ENCODE data around the gene CTCF.

Gene CTCF

GRCh38 chr16:67653789-67654402 is 91.6 kb downstream of the CTCF start:
- H3K27me3 Mint-ChIP-seq = no peaks in the 10 kb centered on the region
- H3K4me1 Mint-ChIP-seq (ENCODE audit: low read depth) = peaks cover 21% of the 10 kb centered on the region
- H3K27ac Mint-ChIP-seq = peak overlapping the region; percentile 73
- H3K4me3 Mint-ChIP-seq = no peak overlapping the region
- H3K9me3 Mint-ChIP-seq = no peaks in the 10 kb centered on the region
- no peak for DNase-seq
- H3K36me3 Mint-ChIP-seq (ENCODE audit: low read depth) = peaks cover 87% of the 10 kb centered on the region

DNA sequence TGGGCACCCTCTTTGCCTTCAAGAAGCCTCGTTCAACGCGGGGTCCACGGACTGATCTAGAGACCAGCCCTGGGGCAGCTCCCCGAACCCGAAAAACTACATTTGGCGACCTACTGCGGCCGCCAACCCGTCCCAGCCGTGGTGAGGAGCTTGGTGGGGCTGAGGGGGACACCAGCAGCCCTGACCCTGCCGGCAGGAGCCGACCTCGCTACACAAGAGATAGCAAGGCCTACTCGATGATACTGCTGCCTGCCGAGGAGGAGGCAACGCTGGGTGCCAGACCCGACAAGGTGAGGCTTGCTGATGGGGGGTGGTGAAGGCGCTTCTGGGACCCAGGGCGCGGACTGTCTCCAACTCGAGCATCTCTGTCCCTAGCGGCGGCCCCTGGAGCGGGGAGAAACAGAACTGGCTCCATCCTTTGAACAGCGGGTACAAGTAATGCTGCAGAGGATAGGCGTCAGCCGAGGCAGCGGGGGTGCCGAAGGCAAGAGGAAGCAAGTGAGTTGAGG is 92.1 kb downstream of the CTCF start:
- peaks cover 87% of the 10 kb centered on the region for H3K36me3 Mint-ChIP-seq (ENCODE audit: low read depth)
- H3K4me3 Mint-ChIP-seq = no peak overlapping the region

DNA sequence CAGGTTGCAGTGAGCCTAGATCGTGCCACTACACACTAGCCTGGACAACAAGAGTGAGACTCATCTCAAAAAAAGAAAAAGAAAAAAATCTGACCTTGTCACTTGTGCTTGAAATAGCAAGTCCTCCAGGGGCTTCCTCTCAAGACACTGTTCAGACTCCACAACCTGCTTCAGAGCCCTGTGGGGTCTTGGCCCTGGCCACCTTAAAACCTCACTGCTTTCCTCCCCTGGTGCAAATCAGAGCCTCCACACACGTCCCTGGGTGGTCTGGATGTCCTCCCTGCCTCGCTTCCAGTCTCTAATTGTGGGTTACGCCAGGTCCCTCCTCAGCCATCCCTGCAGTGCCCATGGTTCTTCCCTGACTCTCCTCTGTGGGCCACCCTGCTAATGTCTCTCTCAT is 93.0 kb downstream of the CTCF start:
- Mint-ChIP-seq H3K4me3 (no peak overlapping the region), H3K27ac (peak overlapping the region; percentile 85), H3K36me3 (ENCODE audit: low read depth) (peaks cover 84% of the 10 kb centered on the region), H3K9me3 (no peaks in the 10 kb centered on the region), H3K4me1 (ENCODE audit: low read depth) (peaks cover 20% of the 10 kb centered on the region), H3K27me3 (no peaks in the 10 kb centered on the region)
- no peak for DNase-seq

More for the DNA sequence above, 92.1 kb downstream of the CTCF start:
- peaks cover 25% of the 10 kb centered on the region for H3K4me1 Mint-ChIP-seq (ENCODE audit: low read depth)
- no peaks in the 10 kb centered on the region for H3K9me3 Mint-ChIP-seq
- no peaks in the 10 kb centered on the region for H3K27me3 Mint-ChIP-seq
- H3K27ac Mint-ChIP-seq = peak overlapping the region; percentile 57
- no peak for DNase-seq

DNA sequence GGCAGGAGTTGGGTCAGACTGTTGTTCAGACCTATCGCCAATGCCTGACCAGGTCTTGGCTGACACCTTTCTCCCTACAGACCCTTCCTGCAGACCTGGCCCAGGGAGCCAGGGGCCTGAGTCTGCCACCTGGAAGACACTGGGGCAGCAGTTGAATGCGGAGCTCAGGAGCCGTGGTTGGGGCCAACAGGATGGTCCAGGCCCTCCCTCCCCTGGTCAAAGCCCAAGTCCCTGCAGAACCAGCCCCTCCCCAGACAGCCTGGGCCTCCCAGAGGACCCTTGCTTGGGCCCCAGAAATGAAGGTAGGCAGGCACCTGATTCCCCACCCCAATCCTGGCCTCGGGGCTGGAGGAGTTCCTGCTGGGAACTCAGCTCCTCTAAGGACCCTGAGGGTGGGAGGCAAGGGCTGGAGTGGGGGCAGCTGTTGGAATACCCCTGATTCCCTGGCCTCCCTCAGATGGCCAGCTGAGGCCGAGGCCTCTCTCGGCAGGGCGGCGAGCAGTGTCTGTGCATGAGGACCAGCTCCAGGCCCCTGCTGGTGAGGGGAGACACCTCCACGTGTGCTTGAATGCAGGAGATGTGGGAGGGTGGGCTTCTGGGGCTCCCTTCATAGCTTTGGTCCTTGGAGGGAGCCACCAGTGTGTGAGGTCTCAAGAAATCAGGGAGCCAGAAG is 94.2 kb downstream of the CTCF start:
- H3K4me1 Mint-ChIP-seq (ENCODE audit: low read depth) = peaks cover 24% of the 10 kb centered on the region
- H3K27ac Mint-ChIP-seq = peak overlapping the region; percentile 85
- no peaks in the 10 kb centered on the region for H3K9me3 Mint-ChIP-seq
- H3K36me3 Mint-ChIP-seq (ENCODE audit: low read depth) = peaks cover 80% of the 10 kb centered on the region
- DNase-seq = no peak
- no peak overlapping the region for H3K4me3 Mint-ChIP-seq
- H3K27me3 Mint-ChIP-seq = no peaks in the 10 kb centered on the region

DNA sequence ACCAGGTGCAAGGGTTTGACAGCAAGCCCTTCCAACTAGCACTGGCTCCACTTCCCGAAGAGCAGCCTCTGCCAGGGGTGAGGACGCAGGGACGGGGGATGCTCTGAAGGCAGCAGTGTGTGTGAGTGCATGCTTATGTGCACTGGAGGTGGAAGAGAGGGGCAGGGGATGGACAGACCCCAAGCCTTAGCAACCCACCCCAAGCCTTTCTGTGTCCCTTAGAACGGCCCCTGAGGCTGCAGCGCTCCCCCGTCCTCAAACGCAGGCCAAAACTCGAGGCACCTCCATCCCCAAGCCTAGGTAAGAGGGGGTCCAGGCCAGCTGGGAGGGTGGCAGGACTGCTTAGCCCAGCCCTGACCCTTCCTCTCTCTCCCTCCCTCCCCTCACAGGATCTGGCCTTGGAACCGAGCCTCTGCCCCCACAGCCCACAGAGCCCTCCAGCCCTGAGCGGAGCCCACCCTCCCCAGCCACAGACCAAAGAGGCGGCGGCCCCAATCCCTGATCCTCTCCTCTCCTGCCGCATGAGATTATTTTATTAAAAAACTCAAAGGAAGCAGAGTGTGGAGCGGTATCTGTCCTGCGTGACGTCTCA is 94.8 kb downstream of the CTCF start:
- Mint-ChIP-seq H3K9me3 (no peaks in the 10 kb centered on the region), H3K27me3 (no peaks in the 10 kb centered on the region), H3K27ac (peak overlapping the region; percentile 68), H3K36me3 (ENCODE audit: low read depth) (peaks cover 78% of the 10 kb centered on the region), H3K4me1 (ENCODE audit: low read depth) (peaks cover 28% of the 10 kb centered on the region), H3K4me3 (no peak overlapping the region)
- no peak for DNase-seq

DNA sequence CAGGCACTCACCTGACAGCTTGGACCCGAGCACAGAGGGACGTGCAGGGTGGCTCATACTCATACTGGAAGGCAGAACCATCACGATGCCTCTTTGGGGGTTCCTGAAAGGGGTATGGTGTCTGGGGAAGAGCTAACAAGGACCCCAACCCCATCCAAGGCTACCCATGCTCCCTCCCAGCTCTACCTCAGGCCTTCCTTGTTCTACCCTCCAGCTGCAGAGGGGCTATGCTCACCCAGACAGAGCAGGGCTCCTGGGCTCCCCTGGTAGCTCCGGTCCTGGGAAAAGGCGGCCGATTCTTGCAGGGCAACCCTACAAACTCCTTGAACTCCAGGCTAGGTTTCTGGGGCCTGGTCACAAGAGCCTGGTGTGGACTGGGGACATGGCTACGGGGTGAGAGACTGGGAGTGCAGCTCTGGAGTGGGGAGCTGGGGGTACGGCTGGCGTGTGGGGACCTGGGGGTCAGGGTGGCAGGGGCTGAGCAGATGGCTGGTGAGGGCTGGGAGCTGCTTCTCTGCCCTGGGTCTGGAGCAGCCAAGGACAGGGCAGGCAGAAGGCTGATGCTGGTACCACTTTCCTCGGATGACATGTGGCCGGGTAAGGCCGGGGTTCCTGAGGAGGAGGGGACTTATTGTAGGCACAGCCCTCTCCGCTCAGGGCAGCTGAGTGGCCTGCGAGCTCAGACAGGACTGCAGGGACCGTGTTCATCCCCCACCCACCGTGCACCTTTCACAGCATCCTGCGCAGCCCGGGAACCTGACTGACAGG is 95.6 kb downstream of the CTCF start:
- no peak for DNase-seq
- Mint-ChIP-seq H3K27me3 (no peaks in the 10 kb centered on the region), H3K4me3 (peak overlapping the region; percentile 92), H3K36me3 (ENCODE audit: low read depth) (peaks cover 75% of the 10 kb centered on the region), H3K4me1 (ENCODE audit: low read depth) (peaks cover 29% of the 10 kb centered on the region), H3K9me3 (no peaks in the 10 kb centered on the region), H3K27ac (peak overlapping the region; percentile 66)

GRCh38 chr16:67658849-67659674 is 96.7 kb downstream of the CTCF start:
- Mint-ChIP-seq H3K27ac (peak overlapping the region; percentile 98), H3K4me1 (ENCODE audit: low read depth) (peaks cover 29% of the 10 kb centered on the region), H3K4me3 (peak overlapping the region; percentile 92), H3K27me3 (no peaks in the 10 kb centered on the region), H3K9me3 (no peaks in the 10 kb centered on the region), H3K36me3 (ENCODE audit: low read depth) (peaks cover 75% of the 10 kb centered on the region)
- peak; percentile 55 for DNase-seq

DNA sequence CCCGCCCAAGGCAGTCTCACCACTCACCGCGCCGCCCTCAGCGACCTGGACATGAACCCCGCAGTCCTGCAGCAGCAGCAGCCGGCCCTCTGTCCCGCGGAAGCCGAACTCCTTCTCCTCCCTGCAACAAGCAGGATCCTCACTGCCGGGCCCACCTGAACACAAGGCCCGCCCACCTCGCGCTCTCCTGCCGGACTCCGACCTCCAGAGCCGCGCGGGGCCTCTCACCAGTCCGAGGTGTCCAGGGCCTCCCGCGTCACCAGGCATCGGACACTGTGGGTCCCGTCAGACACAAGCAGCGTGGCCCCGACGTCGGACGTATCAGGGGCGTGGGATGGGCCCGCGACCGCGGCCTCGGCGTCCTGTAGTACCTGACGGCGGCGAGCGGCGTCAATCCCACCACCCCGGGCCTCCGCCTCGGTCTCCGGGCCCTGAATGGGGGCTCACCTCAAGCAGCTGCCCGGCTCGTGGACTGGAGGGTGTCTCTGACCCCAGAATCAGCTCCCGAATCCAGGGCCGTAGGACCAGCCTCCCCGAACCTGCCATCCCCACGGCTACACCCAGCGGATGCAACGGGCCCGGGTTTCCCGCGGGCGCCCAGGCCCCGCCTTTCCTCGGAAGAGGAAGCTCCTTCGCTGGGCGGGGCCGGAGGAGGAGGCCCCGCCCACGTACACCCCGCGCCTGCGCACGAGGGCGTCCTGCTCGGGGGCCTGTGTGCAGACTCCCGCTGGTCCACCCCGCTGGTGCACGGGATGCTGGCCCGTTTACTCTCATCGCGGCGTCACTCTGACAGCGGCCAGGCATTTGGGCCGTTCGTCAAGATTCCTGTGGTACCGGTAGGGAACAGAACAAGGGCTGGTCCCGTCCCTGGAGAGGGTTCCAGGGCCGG is 97.6 kb downstream of the CTCF start, which contains the start of gene ACD:
ACD (minus strand) TSS at position 586 of the 889 bp plus-strand sequence; CDS start at position 546, 40 bp downstream.
- Mint-ChIP-seq H3K36me3 (ENCODE audit: low read depth) (peaks cover 74% of the 10 kb centered on the region), H3K27me3 (no peaks in the 10 kb centered on the region), H3K27ac (peak within 1 kb of the TSS; percentile 98), H3K4me3 (peak within 1 kb of the TSS; percentile 92), H3K4me1 (ENCODE audit: low read depth) (peaks cover 29% of the 10 kb centered on the region), H3K9me3 (no peaks in the 10 kb centered on the region)
- peak; percentile 96 for DNase-seq

- Mint-ChIP-seq H3K9me3 (no peaks in the 10 kb centered on the region), H3K27ac (peak within 1 kb of the TSS; percentile 98), H3K36me3 (ENCODE audit: low read depth) (peaks cover 67% of the 10 kb centered on the region), H3K4me1 (ENCODE audit: low read depth) (peaks cover 32% of the 10 kb centered on the region), H3K27me3 (no peaks in the 10 kb centered on the region), H3K4me3 (peak within 1 kb of the TSS; percentile 92)
- DNase-seq = peak; percentile 94
These were observed 98.3 kb downstream of the CTCF start, which contains the start of gene PARD6A for GRCh38 chr16:67660564-67661028. Gene PARD6A, plus strand, starts transcription at chr16:67660960. Its CDS starts 79 bp downstream, at chr16:67661039.

GRCh38 chr16:67661101-67661761 is 98.9 kb downstream of the CTCF start:
- peak overlapping the region; percentile 88 for H3K27ac Mint-ChIP-seq
- DNase-seq = no peak
- H3K4me1 Mint-ChIP-seq (ENCODE audit: low read depth) = peaks cover 36% of the 10 kb centered on the region
- no peaks in the 10 kb centered on the region for H3K9me3 Mint-ChIP-seq
- H3K36me3 Mint-ChIP-seq (ENCODE audit: low read depth) = peaks cover 61% of the 10 kb centered on the region
- H3K4me3 Mint-ChIP-seq = peak overlapping the region; percentile 92
- no peaks in the 10 kb centered on the region for H3K27me3 Mint-ChIP-seq

DNA sequence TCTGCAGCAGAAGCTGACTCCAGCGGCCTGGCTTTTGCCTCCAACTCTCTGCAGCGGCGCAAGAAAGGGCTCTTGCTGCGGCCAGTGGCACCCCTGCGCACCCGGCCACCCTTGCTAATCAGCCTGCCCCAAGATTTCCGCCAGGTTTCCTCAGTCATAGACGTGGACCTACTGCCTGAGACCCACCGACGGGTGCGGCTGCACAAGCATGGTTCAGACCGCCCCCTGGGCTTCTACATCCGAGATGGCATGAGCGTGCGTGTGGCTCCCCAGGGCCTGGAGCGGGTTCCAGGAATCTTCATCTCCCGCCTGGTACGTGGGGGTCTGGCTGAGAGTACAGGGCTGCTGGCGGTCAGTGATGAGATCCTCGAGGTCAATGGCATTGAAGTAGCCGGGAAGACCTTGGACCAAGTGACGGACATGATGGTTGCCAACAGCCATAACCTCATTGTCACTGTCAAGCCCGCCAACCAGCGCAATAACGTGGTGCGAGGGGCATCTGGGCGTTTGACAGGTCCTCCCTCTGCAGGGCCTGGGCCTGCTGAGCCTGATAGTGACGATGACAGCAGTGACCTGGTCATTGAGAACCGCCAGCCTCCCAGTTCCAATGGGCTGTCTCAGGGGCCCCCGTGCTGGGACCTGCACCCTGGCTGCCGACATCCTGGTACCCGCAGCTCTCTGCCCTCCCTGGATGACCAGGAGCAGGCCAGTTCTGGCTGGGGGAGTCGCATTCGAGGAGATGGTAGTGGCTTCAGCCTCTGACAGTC is 99.7 kb downstream of the CTCF start:
- DNase-seq = no peak
- peak overlapping the region; percentile 92 for H3K4me3 Mint-ChIP-seq
- H3K36me3 Mint-ChIP-seq (ENCODE audit: low read depth) = peaks cover 53% of the 10 kb centered on the region
- H3K27ac Mint-ChIP-seq = no peak overlapping the region
- H3K27me3 Mint-ChIP-seq = no peaks in the 10 kb centered on the region
- no peaks in the 10 kb centered on the region for H3K9me3 Mint-ChIP-seq
- H3K4me1 Mint-ChIP-seq (ENCODE audit: low read depth) = peaks cover 37% of the 10 kb centered on the region

GRCh38 chr16:67662653-67663010 is 100.3 kb downstream of the CTCF start:
- peaks cover 47% of the 10 kb centered on the region for H3K36me3 Mint-ChIP-seq (ENCODE audit: low read depth)
- H3K27ac Mint-ChIP-seq = no peak overlapping the region
- no peak for DNase-seq
- no peaks in the 10 kb centered on the region for H3K27me3 Mint-ChIP-seq
- no peak overlapping the region for H3K4me3 Mint-ChIP-seq
- no peaks in the 10 kb centered on the region for H3K9me3 Mint-ChIP-seq
- H3K4me1 Mint-ChIP-seq (ENCODE audit: low read depth) = peaks cover 41% of the 10 kb centered on the region

Data from activated T-cell treated with anti-CD3 and anti-CD28 coated beads, Interleukin-2, amount 50 U/mL, for 24 hours (primary cell).